Right lung (tissue), 10 donors: ENCODE measurements around the gene FBXO39. TPM values are rescaled to one million over a fixed set of nuclear protein-coding genes. Genes with fewer than 3 reads are reported as not detected.
"Not testable (repeated sequence)": the region's sequence is repeated elsewhere in the genome, so short reads cannot be mapped to it uniquely, and the experiment has no call there.

Experiments used
- DNase-seq, 2 donors: peaks; one replicate each; pipeline ENCODE4 v3.0.0-alpha.2; 2013
- long read RNA-seq, 8 donors: transcript quantifications; one replicate each; lab custom pipeline, GENCODE V29; 2026
- polyA plus RNA-seq, 5 donors: library from polyadenylated mRNA; unstranded; fragments of 120-200 nt; gene quantifications; one replicate each; pipeline versions ENCODE4 v1.2.1 to v1.2.3, GENCODE V29; 2013; ENCODE audit warnings: inconsistent platforms in 1 of 5, low replicate concordance in 1 of 5; ENCODE audit not compliant: insufficient read length in 5 of 5, insufficient read depth in 1 of 5

FBXO39 gene
- polyA plus RNA-seq: under 1 TPM; 0.29 to 0.87 (median 0.46) TPM
- long read RNA-seq, donor 1: 0 reads
- long read RNA-seq, donor 2: 0 reads
- long read RNA-seq, donor 3: 0 reads
- long read RNA-seq, donor 4: 0 reads
- long read RNA-seq, donor 5: 0 reads
- long read RNA-seq, donor 6: 0 reads
- long read RNA-seq, donor 7: 0 reads
- long read RNA-seq, donor 8: 0 reads

GRCh38 chr17:6775871-6776405 lies at the start of gene FBXO39:
Gene FBXO39, plus strand, starts transcription at chr17:6776215. Its CDS starts 3,654 bp downstream, at chr17:6779869.
- DNase-seq: no peak

- DNase-seq: no peak
Observed at GRCh38 chr17:6729531-6729930, 46.5 kb upstream of the FBXO39 start.

DNA sequence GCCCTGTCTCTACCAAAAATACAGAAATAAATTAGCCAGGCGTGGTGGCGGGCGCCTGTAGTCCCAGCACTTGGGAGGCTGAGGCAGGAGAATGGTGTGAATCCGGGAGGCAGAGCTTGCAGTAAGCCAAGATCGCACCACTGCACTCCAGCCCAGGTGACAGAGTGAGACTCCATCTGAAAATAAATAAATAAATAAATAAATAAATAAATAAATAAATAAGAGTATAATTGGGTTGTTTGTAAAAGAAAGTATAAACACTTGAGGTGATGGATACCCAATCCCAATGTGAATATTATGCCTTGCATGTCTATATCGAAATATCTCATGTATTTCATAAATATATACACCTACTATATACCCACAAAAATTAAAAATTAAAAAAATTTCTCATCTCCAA lies 29.4 kb upstream of the FBXO39 start:
- DNase-seq: not testable (repeated sequence)

GRCh38 chr17:6748617-6749016 lies 27.4 kb upstream of the FBXO39 start:
- no peak for DNase-seq

DNA sequence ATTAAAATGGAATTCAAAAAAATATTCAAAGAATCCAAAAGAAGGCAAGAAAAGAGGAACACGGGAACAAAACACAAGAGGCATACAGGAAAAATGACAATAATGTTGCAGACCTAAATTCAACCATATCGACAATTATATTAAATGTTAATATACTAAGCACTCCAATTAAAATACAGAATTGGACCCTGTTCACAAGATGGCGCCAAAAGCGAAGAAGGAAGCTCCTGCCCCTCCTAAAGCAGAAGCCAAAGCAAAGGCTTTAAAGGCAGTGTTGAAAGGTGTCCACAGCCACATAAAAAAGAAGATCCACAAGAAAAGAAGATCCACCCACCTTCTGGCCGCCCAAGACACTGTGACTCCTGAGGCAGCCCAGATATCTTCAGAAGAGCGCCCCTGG lies 26.5 kb upstream of the FBXO39 start:
- DNase-seq: no peak

- DNase-seq: peak; percentile 41 to 53
Observed at GRCh38 chr17:6752068-6752909, 23.7 kb upstream of the FBXO39 start.

DNA sequence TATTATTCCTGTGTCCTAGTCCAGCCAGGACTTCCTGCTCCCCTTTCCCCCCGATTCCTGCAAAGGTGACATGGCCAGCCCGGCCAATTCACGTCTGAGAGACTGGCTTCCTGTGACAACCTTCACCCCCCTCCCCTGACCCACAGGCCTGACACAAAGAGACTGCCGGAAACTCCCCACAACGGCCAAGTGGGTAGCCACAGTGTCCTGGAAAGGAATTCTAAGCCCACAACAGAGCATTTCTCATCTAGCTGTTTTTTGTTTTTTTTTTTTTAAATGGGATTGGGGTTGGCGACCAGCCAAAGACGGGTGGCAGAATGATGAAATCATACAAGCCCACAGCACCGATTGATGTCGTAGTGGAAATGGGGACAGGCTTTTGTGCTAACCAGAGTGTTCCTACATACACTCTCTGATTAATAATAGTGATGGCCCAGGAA lies 23.0 kb upstream of the FBXO39 start:
- DNase-seq: peak; percentile 44 to 54

- DNase-seq: peak in 1 of 2 donors; percentile 8
Observed at GRCh38 chr17:6753546-6753945, 22.5 kb upstream of the FBXO39 start.

DNA sequence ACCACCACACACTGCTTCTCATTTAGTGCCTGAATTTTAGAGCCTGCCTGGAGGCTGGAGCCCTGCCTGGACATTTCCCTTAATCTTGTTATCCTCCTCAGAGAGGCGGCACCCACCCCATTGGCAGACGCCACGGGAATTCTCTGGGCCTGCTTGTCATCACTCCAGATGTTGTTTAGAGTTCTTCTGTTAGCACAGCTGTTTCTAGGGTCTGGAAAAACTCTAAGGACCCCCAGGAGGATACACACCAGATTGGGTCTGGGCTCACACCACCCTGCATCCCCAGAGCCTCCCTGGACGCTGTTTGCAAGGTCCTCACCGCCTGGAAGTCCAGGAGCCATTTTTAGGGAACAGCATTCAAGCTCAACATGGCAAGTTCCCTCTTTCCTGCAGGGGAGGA lies 20.7 kb upstream of the FBXO39 start:
- DNase-seq: peak in 1 of 2 donors; percentile 34

DNA sequence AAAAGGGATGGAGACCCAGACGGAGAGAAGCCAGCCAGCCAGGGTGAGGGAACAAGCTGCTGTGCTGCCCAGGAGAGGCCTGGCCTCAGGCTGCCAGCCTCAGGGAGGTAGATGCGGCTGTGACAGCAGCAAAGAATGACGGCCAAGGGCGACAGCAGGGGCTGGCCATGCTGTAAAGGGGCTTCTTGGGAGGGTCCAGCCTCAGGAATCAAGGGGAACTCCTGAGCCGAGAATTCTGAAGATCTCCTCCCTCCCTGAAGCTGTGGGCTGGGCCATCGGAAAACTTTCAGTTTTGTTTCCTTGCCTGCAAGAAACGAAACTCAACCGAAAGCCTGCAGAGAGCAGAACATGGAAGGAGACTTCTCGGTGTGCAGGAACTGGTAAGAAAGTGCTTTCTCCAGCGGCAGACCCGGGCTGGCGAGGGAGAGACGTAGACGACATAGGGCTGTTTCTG lies 20.3 kb upstream of the FBXO39 start, which contains the start of gene XAF1:
Gene XAF1 (plus strand): TSS at position 316 of the 454 bp plus-strand sequence. CDS start 33 bp downstream, at position 349.
- DNase-seq: peak in 1 of 2 donors; percentile 34

DNA sequence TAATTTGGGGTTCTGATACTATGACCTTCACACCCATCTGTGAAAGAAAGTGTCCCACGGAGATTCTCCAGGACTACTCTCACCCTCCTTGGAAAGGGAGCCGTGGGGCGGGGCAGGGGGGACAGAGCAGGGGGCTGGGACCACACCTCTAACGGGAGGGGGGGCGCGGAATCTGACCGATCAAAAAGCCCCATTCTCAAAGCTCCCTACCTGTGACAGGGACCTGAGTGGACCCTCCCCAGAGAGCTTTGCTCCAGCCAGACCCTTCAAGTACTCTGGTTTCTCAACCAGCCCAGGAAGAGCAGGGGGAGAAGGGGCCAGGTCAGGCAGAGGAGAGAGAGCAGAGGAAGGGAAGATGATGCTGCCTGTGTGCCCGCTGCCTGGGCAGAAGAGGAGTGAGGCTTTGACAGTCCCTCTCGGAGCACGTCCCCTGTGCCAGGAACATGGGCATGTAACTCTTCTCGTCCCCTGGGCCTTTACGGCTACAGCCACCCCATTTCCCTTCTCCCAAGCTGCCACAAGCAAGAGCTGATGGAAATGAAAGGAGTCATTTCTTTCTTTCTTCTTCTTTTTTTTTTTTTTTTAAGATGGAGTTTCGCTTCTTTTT lies 19.5 kb upstream of the FBXO39 start:
- no peak for DNase-seq

GRCh38 chr17:6757747-6758146 lies 18.3 kb upstream of the FBXO39 start:
- no peak for DNase-seq

GRCh38 chr17:6761779-6762178 lies 14.2 kb upstream of the FBXO39 start:
- DNase-seq: no peak

- DNase-seq: no peak
Observed at GRCh38 chr17:6768447-6768846, 7.6 kb upstream of the FBXO39 start.

DNA sequence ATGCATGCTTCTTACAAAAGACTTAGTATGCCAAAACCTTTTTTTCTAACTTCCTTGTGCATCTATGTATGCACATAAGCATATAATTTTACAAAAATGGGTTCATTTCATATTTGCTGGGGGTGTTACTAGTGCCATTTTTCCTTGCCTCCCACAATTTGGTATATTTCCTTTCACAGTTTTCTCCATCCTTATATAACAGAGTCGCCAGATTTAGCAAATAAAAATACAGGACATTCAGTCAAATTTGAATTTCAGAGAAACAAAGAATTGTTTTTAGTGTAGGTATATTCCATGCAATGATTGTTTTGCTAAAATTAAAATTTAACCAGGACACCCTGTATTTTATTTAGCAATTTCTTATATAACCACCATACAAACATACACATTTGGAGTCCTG lies 4.0 kb upstream of the FBXO39 start:
- DNase-seq: no peak

- not testable (repeated sequence) for DNase-seq
Observed at GRCh38 chr17:6774906-6775305, 1.1 kb upstream of the FBXO39 start.

GRCh38 chr17:6779411-6779810 lies 3.4 kb downstream of the FBXO39 start:
- no peak for DNase-seq

DNA sequence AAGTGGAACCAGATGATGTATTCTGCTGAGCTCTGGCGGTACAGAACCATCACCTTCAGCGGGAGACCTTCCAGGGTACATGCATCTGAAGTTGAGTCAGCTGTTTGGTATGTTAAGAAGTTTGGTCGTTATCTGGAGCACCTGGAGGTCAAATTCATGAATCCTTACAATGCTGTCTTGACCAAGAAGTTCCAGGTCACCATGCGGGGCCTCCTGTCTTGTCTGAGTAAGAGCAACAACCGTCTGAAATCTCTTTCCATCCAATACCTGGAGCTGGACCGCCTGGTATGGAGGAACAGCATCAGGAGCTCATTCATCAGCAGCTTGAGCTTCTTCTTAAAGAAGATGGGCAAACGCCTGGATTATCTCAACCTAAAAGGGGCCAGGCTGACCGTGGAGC lies 4.0 kb downstream of the FBXO39 start:
- no peak for DNase-seq

DNA sequence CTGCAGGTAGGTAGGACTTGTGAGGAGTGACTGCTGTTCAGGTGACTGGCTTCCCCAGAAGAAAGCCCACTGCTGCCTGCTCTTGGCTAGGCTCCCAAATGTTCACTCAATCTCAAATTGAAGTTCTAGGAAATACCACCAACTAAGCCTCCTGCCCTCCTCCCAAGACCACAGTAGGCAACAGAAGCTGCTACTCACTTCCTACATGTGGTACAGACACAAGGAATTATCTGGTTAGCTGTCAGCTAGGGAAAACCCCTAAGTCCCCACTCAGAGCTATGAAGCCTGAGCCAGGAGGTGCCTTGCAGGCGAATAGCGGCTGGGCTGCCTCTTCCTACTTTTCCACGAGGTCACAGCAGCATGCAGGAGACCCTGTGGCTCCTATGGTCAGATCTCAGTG lies 4.9 kb downstream of the FBXO39 start:
- DNase-seq: no peak

DNA sequence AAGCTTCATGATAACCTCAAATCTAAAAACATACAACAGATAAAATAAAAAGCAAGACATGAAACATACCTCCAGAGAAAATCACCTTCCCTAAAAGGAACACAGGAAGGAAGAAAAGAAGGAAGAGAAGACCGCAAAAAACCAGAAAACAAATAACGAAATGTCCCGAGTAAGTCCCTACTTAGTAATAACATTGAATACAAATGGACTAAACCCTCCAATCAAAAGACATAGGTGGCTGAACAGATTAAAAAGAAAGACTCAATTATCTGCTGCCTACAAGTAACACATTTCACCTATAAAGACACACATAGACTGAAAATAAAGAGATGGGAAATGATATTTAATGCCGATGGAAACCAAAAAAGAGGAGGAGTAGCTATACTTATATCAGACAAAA lies 6.2 kb downstream of the FBXO39 start:
- DNase-seq: no peak

DNA sequence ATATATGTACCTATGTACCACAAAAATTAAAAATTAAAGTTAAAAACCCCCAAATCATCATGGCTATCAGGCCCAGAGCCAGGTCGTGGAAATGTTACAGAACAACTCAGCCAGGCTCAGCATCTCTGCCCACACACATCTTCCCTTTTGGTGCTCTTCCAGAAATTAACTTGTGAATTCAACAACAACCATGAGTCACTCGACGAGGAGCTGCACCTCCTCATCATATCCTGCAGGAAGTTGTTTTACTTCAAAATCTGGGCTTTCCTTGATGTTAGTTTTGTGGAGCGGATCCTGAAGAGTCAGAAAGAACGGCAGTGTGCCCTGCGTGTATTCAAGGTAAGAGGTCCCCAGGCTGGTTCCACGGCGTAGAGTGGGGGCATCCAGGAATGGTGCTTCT lies 10.6 kb downstream of the FBXO39 start:
- no peak for DNase-seq

GRCh38 chr17:6787081-6787693 lies 11.2 kb downstream of the FBXO39 start:
- no peak for DNase-seq
